IPS DF 4.7 (cell line): ENCODE results near the gene POLR2F.

ENCODE experiments used
- DNase-seq: peaks from one replicate; pipeline ENCODE4 v3.0.0-alpha.2; 2013; ENCODE audit warnings: low spot score; ENCODE audit errors: extremely low read depth

POLR2F gene

GRCh38 chr22:37981282-37982011 is 27.9 kb downstream of the POLR2F start:
- DNase-seq = no peak

GRCh38 chr22:37982151-37982785 is 28.8 kb downstream of the POLR2F start:
- DNase-seq = no peak

GRCh38 chr22:37982938-37983859 is 29.7 kb downstream of the POLR2F start:
- DNase-seq = no peak

GRCh38 chr22:37983860-37984791 is 30.6 kb downstream of the POLR2F start, which contains the start of gene SOX10:
Gene SOX10 (minus strand): TSS chr22:37984555. CDS start chr22:37983784, 771 bp downstream.
- no peak for DNase-seq

- no peak for DNase-seq
Observed at GRCh38 chr22:37985050-37985585, 31.6 kb downstream of the POLR2F start.

GRCh38 chr22:37985751-37986281 is 32.3 kb downstream of the POLR2F start:
- DNase-seq = no peak

- no peak for DNase-seq
Observed at GRCh38 chr22:37986371-37986770, 32.9 kb downstream of the POLR2F start.

GRCh38 chr22:37989146-37990045 is 35.9 kb downstream of the POLR2F start:
- no peak for DNase-seq

GRCh38 chr22:37990301-37990700 is 36.8 kb downstream of the POLR2F start:
- no peak for DNase-seq

GRCh38 chr22:37990862-37991261 is 37.4 kb downstream of the POLR2F start:
- DNase-seq = no peak

- no peak for DNase-seq
Observed at GRCh38 chr22:37991731-37992442, 38.4 kb downstream of the POLR2F start.

- no peak for DNase-seq
Observed at GRCh38 chr22:37994049-37994448, 40.5 kb downstream of the POLR2F start.

GRCh38 chr22:37994982-37995381 is 41.5 kb downstream of the POLR2F start:
- DNase-seq = no peak

GRCh38 chr22:37995460-37995859 is 42.0 kb downstream of the POLR2F start:
- no peak for DNase-seq

- no peak for DNase-seq
Observed at GRCh38 chr22:37996079-37996478, 42.6 kb downstream of the POLR2F start.

GRCh38 chr22:37996515-37997246 is 43.2 kb downstream of the POLR2F start:
- DNase-seq = no peak

GRCh38 chr22:37998543-37998942 is 45.0 kb downstream of the POLR2F start:
- no peak for DNase-seq

GRCh38 chr22:37999236-37999635 is 45.7 kb downstream of the POLR2F start:
- no peak for DNase-seq
